H4 (cell line): ENCODE data around the gene ZFAND5. TPM values are rescaled to one million over a fixed set of nuclear protein-coding genes. Genes with fewer than 3 reads are reported as not detected.

Source experiments
- DNase-seq: peaks from one replicate; pipeline ENCODE4 v3.0.0-alpha.2; 2015; ENCODE audit warnings: low spot score
- total RNA-seq: library from RNA; depleted of rRNA; stranded (reverse); fragments of >200 nt; shearing (Covaris generic); gene quantifications from 2 replicates; pipeline ENCODE4 v1.2.3, GENCODE V29; 2014; rRNA removed

The ZFAND5 gene
- total RNA-seq, 1 experiment from 2014 or later, result 179 TPM

- no peak for DNase-seq
These were observed 40.0 kb downstream of the ZFAND5 start for GRCh38 chr9:72324974-72325373.

DNA sequence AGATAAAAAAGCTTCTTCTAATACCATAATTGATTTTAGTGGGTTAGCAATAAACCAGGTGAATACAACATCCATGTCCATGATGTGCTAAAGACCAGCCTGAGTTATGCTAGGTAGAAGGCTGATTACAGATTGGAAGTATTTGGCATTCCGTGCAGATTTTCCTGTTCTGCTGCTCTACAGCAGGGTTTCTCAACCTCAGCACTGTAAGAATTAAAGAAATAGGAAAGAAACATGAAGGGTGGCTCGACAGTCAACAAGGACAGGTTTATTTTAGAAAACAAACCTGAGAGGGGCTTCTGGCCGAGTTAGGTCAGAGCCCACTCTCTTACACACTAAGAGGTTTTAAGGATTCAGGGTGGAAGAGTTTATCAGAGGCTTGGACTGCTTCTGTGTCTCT lies 42.3 kb downstream of the ZFAND5 start:
- DNase-seq, result no peak

GRCh38 chr9:72322259-72322658 lies 42.7 kb downstream of the ZFAND5 start:
- DNase-seq, result no peak

- DNase-seq, result peak; percentile 100
These were observed 49.3 kb downstream of the ZFAND5 start for GRCh38 chr9:72315510-72316311.

GRCh38 chr9:72315089-72315509 lies 49.9 kb downstream of the ZFAND5 start:
- DNase-seq, result peak; percentile 90

DNA sequence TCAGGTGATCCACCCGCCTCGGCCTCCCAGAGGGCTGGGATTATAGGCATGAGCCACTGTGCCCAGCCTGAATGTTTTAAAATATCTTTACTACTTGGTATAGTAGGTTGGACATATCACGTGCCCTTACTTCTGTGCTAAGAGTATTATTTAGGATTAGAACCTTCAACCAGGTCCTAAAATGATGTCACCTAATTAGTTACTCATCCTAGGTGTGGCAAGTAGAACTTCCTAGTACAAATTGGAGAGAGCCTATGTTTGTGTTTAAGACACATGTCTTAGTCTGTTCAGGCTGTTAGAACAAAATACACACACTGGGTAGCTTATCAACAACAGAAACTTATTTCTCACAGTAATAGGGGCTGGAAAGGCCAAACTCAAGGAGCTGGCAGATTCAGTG lies 51.5 kb downstream of the ZFAND5 start:
- no peak for DNase-seq

DNA sequence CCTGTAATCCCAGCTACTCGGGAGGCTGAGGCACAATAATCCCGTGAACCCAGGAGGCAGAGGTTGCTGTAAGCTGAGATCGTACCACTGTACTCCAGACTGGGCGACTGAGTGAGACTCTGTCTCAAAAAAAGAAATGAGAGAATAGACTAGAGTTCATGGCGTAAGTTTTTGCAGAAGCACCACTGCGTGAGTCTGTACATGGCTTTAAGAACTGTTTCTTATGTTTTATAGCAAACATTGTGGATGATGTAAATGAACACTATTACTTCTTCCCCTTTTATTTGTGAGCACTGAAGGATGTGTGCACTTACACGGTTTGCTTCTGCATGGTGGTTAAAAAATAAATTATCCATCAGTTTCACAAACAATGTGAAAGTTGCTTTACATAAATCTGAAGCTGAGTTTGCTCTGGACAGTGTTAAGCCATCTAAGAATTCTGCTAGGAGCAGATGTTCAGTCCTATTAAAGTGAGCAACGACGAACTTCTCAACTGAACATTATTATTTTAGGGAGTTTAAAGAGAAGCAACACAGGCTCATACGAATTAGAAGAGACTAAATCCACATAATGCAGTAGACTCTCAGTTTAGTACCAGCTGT lies 52.5 kb downstream of the ZFAND5 start:
- no peak for DNase-seq

DNA sequence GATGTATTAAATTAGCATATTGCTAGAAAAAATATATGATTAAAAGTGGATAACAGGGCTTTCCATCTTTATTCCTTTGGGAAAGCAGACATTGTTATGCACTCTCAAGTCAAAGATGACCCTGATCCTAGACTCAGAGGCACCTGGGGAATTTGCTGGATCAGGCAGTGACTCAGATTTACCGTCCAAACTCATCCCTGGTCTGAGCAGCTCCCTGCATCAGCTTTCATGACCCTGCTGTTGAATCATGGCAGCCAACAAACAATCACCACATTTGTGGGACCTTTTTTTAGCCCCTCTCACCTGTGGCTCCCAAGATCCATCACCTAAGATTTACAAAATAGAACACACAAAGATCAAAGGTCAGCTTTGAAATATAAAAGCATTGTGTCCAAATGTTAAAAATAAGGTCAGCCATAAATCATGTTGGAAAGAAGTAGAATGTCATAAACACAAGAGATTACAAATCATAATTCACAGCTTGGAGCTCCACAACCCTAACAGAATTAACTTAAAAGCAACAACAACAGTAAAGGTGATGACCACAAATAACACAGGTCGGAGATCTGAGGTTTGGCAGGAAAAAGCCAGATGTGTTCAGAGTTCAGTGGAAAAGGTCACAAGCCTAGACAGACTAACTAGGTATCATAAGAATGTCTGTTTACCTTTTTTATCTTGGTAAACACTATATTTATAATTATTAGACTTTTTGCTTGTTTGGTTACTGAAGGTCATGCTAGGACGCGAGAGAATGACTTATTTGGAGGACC lies 55.5 kb downstream of the ZFAND5 start:
- no peak for DNase-seq

GRCh38 chr9:72306761-72307160 lies 58.2 kb downstream of the ZFAND5 start:
- DNase-seq, result no peak

DNA sequence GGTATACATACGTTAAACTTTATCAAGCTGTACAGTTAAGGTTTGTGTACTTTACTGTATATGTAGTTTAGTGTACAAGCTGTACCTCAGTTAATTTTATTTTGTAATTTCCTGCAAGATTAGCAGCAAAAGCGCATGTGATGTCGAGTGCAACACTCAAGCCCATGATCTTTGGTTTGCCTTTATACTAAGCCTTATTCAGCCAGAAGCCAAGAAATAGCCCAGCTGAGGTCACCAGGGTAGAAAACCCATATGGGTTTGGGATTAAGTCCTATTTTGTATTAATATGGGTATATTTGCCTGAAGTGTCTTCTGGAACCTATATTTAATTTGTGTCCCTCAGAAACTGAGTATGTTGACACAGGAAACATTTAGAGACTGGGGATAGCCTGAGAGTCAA lies 59.3 kb downstream of the ZFAND5 start:
- DNase-seq, result no peak

GRCh38 chr9:72305102-72305546 lies 59.9 kb downstream of the ZFAND5 start:
- peak; percentile 99 for DNase-seq

- no peak for DNase-seq
These were observed 60.5 kb downstream of the ZFAND5 start for GRCh38 chr9:72304538-72304937.

Other genes starting within 250 kb of the ZFAND5 start
- gene GDA, start 215.8 kb downstream of the ZFAND5 start, total RNA-seq, result 3.7 and 4.4 TPM in 2 replicates
- gene TMC1, start 156.4 kb upstream of the ZFAND5 start, total RNA-seq, result not detected in 2 replicates